22Rv1 (cell line): ENCODE data around the gene THAP4.

Source experiments
- H3K27ac ChIP-seq: fragments of 450-650 bp; 2 replicates; pipeline ENCODE4 v1.5.1; 2017
- CTCF ChIP-seq: fragments of 450-650 bp; IDR thresholded peaks from 2 replicates; pipeline ENCODE4 v1.5.1; 2017; ENCODE audit warnings: mild to moderate bottlenecking
- ZFX ChIP-seq: fragments of 450-650 bp; IDR thresholded peaks from 2 replicates; pipeline ENCODE4 v1.6.1; 2017; ENCODE audit warnings: antibody characterized with exemption, borderline replicate concordance

Gene THAP4

DNA sequence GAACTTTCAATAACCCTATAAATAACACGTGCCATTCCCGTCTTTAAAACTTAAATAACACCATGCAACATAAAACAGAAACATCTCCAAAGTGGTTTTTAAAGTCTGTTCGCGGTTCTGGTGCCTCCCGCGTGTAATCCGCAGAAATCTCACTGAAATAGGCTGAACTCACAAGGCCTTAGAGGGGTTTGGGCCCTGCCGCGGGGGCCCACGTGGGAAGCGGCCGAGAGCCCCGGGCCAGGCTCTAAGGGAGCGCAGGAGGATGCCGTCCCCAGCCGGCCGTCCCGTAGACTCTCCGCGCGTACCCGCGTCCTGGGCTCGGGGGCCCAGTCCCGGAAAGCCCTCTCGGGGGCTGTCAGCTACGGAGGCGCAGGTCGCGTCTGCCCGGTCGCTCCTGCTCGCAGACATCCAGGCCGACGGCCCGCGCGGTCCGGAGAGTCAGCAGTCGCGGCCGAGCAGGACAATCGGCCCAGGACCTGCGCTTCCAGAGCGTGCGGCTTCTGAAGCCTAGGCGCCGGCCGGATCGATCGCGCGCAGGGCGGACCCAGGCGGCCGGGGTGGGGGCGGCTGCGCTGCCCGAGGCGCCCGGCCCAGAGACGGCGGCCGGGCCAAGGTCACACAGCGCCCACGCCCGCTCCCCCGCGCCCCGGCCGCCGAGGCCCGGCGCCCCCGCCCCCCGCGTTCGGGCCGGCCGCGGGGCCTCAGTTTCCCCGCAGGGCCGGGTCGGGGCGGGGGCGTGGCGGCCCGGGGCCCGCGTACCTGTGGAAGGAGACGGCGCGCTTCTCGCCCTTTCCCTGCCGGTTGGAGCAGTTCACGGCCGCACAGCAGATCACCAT, 558 bp downstream of the THAP4 start:
- TF ChIP-seq ZFX, result no peak
- no peak for TF ChIP-seq CTCF
- peak overlapping the region; percentile 94 for H3K27ac ChIP-seq

DNA sequence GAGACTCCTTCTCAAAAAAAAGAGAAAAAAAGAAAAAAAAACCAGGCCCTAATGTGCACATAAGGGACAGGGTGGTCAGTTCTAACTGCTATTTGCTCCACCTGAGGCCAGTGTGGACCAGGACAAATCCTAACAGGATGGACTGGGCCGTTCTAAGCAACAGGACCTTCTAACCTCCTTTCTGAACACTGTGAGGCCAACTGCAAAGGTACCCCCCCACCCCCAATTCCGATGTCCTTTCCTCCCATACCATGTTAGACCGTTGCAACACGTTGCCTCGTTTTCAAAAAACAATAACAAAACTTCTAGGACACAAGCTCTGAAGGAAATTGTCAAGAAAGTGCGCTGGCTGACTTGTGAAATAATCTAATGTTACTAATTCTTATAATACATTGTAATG, 1.2 kb downstream of the THAP4 start:
- H3K27ac ChIP-seq, result peak overlapping the region; percentile 94
- TF ChIP-seq ZFX (no peak), CTCF (no peak)

- TF ChIP-seq CTCF (no peak), ZFX (no peak)
- H3K27ac ChIP-seq, result no peak overlapping the region
These were observed 3.4 kb downstream of the THAP4 start for GRCh38 chr2:241633561-241633960.

- TF ChIP-seq ZFX (no peak), CTCF (no peak)
- H3K27ac ChIP-seq, result no peak overlapping the region
These were observed 4.3 kb downstream of the THAP4 start for GRCh38 chr2:241632478-241633325.

DNA sequence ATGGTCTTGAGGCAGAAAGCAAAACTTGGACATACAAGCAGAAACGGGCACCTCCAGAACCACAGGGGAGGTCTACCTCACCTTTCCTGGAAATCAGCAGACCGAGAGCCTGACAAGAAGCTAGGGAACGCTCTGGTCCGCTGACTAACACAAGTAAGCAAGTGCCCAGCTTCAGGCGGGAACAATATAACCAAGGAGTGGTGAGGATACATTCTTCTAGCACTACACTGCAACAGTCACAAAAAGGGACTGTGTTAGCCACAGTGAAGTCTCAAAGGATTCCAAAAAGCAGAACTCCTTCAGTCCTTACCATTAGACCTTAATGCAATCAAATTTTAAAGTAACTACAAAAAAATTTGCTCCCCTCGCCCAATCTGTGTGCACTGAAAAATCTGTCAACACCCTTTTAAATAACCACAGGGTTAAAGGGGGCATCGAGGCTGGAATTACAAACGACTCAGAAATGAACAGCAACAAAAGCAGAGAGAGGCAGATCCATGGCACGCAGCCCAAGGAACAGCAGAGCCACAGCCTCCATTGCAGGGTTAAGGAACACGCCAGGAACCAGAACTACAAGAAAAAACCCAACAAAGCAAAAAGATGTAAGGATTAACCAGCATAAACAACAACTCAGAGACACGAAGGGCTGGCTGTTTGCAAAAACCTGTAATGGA, 7.1 kb downstream of the THAP4 start:
- H3K27ac ChIP-seq, result no peak overlapping the region
- TF ChIP-seq CTCF (no peak), ZFX (no peak)

DNA sequence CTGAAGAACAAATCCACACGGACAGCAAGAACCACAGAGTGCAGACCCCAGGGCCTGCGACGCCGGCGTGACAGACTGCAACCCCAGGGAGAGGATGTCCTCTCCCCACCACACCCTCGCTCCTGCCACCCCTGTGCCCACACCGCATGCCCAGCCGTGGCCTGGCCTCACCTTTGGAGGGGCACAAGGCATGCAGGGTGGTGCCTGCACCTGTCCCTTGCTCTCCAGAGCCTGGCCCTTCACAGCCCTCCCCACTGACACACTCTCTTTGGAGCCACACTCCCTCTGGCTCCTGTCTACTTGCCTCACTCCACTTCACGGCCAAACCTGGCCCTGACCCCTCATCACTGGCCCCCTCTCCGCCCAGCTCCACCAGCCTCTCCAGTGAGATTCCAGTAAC, 9.3 kb downstream of the THAP4 start:
- TF ChIP-seq CTCF, result no peak
- TF ChIP-seq ZFX, result no peak
- no peak overlapping the region for H3K27ac ChIP-seq
